SK-N-SH (cell line): Measurements from ENCODE around the gene ACTR1A. TPM values are rescaled to one million over a fixed set of nuclear protein-coding genes. Genes with fewer than 3 reads are reported as not detected.

Source experiments
- CTCF ChIA-PET: fragments of 300-600, 350-600 bp; formaldehyde crosslinking; extraction: SDS; loops from one replicate; lab custom pipeline; 2021; lab: Yijun Ruan, JAX
- POLR2A ChIA-PET: fragments of 350-600 bp; sonication (Branson Sonifier 250); formaldehyde crosslinking; extraction: SDS; loops from one replicate; lab custom pipeline; 2020; ENCODE audit warnings: antibody characterized with exemption, inconsistent platforms; lab: Yijun Ruan, JAX
- DNase-seq: peaks from one replicate; pipeline ENCODE4 v3.0.0; 2012
- H2AFZ ChIP-seq: fragments of 200-600 bp; sonication (generic); 2 replicates; pipeline ENCODE4 v1.8.1; 2016; ENCODE audit warnings: antibody characterized with exemption, mild to moderate bottlenecking, low read depth
- H3F3A ChIP-seq: fragments of 200-600 bp; sonication (generic); replicated peaks from 2 replicates; pipeline ENCODE3; 2016; ENCODE audit warnings: antibody characterized with exemption, mild to moderate bottlenecking; ENCODE audit not compliant: insufficient read depth
- H3K27ac ChIP-seq, 2 experiments: fragments of 200-500 bp in 1 of 2; fragments of 200-600 bp in 1 of 2; sonication (Bioruptor generic) in 1 of 2; sonication (generic), shearing (Covaris generic) in 1 of 2; 2 replicates each; pipeline versions ENCODE4 v1.5.1 to v1.6.1; 2014 to 2016; ENCODE audit warnings: low read depth in 2 of 2, inconsistent platforms in 1 of 2, low read length in 1 of 2, mild to moderate bottlenecking in 1 of 2, mixed read lengths in 1 of 2
- H3K27me3 ChIP-seq: fragments of 200-600 bp; sonication (generic), shearing (Covaris generic); 2 replicates; pipeline ENCODE4 v1.6.1; 2016; ENCODE audit warnings: mixed run types; ENCODE audit not compliant: insufficient read depth
- H3K36me3 ChIP-seq, 2 experiments: fragments of 200-500 bp in 1 of 2; fragments of 200-600 bp in 1 of 2; sonication (Bioruptor generic) in 1 of 2; sonication (generic) in 1 of 2; replicated peaks in 1 of 2; 2 replicates each; pipeline versions ENCODE3 to v1.5.1; 2014 to 2016; ENCODE audit warnings: low read length in 1 of 2, mild to moderate bottlenecking in 1 of 2; ENCODE audit not compliant: insufficient read depth in 2 of 2, control insufficient read depth in 1 of 2
- H3K4me1 ChIP-seq, 2 experiments: fragments of 200-500 bp in 1 of 2; fragments of 200-600 bp in 1 of 2; sonication (Bioruptor generic) in 1 of 2; sonication (generic), shearing (Covaris generic) in 1 of 2; 2 replicates each; pipeline versions ENCODE4 v1.5.1 to v1.6.1; 2014 to 2016; ENCODE audit warnings: low read depth in 1 of 2, low read length in 1 of 2, mixed run types in 1 of 2; ENCODE audit not compliant: insufficient read depth in 2 of 2, control insufficient read depth in 1 of 2
- H3K4me2 ChIP-seq: fragments of 200-600 bp; sonication (generic), shearing (Covaris generic); 2 replicates; pipeline ENCODE4 v1.6.1; 2017; ENCODE audit warnings: mixed run types
- H3K4me3 ChIP-seq, 2 experiments: fragments of 200-500 bp in 1 of 2; fragments of 200-600 bp in 1 of 2; sonication (Bioruptor generic) in 1 of 2; sonication (generic), shearing (Covaris generic) in 1 of 2; 2 replicates each; pipeline versions ENCODE4 v1.5.1 to v1.8.1; 2014 to 2016; ENCODE audit warnings: low read depth in 2 of 2, inconsistent platforms in 1 of 2, low read length in 1 of 2, mild to moderate bottlenecking in 1 of 2, mixed read lengths in 1 of 2, moderate library complexity in 1 of 2
- H3K79me2 ChIP-seq: fragments of 200-600 bp; sonication (generic); 2 replicates; pipeline ENCODE4 v1.8.1; 2017; ENCODE audit warnings: mild to moderate bottlenecking; ENCODE audit not compliant: insufficient read depth
- H3K9ac ChIP-seq: fragments of 200-600 bp; sonication (generic); 2 replicates; pipeline ENCODE4 v1.6.1; 2017; ENCODE audit warnings: mixed run types
- H3K9me2 ChIP-seq: fragments of 200-600 bp; sonication (generic); 2 replicates; pipeline ENCODE4 v1.6.1; 2017; ENCODE audit warnings: mixed run types
- H3K9me3 ChIP-seq: fragments of 200-600 bp; sonication (generic); 2 replicates; pipeline ENCODE4 v1.6.1; 2017; ENCODE audit warnings: mixed run types, mild to moderate bottlenecking, moderate library complexity
- H4K20me1 ChIP-seq: fragments of 200-600 bp; sonication (generic); 2 replicates; pipeline ENCODE4 v1.6.1; 2017; ENCODE audit warnings: mild to moderate bottlenecking, mixed run types; ENCODE audit not compliant: insufficient read depth
- CHD2 ChIP-seq: fragments of 150-350 bp; IDR thresholded peaks from 2 replicates; pipeline ENCODE4 v1.6.1; 2018; ENCODE audit warnings: low read length; ENCODE audit not compliant: partially characterized antibody
- ELF1 ChIP-seq: IDR thresholded peaks from 2 replicates; pipeline ENCODE4 v1.4.0; 2012
- EZH2phosphoT487 ChIP-seq: fragments of 200-600 bp; sonication (generic); IDR thresholded peaks from 2 replicates; pipeline ENCODE4 v1.6.1; 2017; ENCODE audit warnings: low read depth, mixed run types, mild to moderate bottlenecking, antibody characterized with exemption, moderate library complexity, borderline replicate concordance
- FOXJ3 ChIP-seq: sonication (generic); formaldehyde crosslinking; IDR thresholded peaks from 2 replicates; pipeline ENCODE4 v1.5.1; 2020; ENCODE audit warnings: mild to moderate bottlenecking, missing genetic modification reagents
- FOXM1 ChIP-seq: IDR thresholded peaks from 2 replicates; pipeline ENCODE4 v1.4.0; 2012; ENCODE audit warnings: low read depth, mild to moderate bottlenecking
- GABPA ChIP-seq: IDR thresholded peaks from 2 replicates; pipeline ENCODE4 v1.4.0; 2012; ENCODE audit warnings: low read depth, mild to moderate bottlenecking
- IRF3 ChIP-seq: fragments of 150-350 bp; IDR thresholded peaks from 2 replicates; pipeline ENCODE4 v1.6.1; 2016; ENCODE audit warnings: mild to moderate bottlenecking, low read depth, low read length
- MXI1 ChIP-seq: IDR thresholded peaks from 2 replicates; pipeline ENCODE4 v1.6.1; 2012; ENCODE audit warnings: mild to moderate bottlenecking, low read depth, low read length, improper control_type of control experiment
- POLR2AphosphoS5 ChIP-seq: IDR thresholded peaks from 2 replicates; pipeline ENCODE4 v1.6.1; 2012; ENCODE audit warnings: low read depth, low read length
- RFX5 ChIP-seq: IDR thresholded peaks from 2 replicates; pipeline ENCODE4 v1.6.1; 2012; ENCODE audit warnings: mild to moderate bottlenecking, improper control_type of control experiment, low read length
- SIN3A ChIP-seq: IDR thresholded peaks from 2 replicates; pipeline ENCODE4 v1.6.1; 2012; ENCODE audit warnings: low read depth, mild to moderate bottlenecking, low read length, moderate library complexity, borderline replicate concordance
- TAF1 ChIP-seq: IDR thresholded peaks from 2 replicates; pipeline ENCODE4 v1.6.1; 2012; ENCODE audit warnings: low read depth, mild to moderate bottlenecking, low read length, moderate library complexity, borderline replicate concordance
- TEAD4 ChIP-seq: IDR thresholded peaks from 2 replicates; pipeline ENCODE4 v1.4.0; 2012; ENCODE audit warnings: mild to moderate bottlenecking, borderline replicate concordance; ENCODE audit not compliant: insufficient read depth
- YY1 ChIP-seq: IDR thresholded peaks from 2 replicates; pipeline ENCODE4 v1.4.0; 2012; ENCODE audit warnings: low read depth, mild to moderate bottlenecking
- WGBS: methylation state at CpG from one replicate; pipeline ENCODE4 v1.1.6; 2017; ENCODE audit warnings: low lambda C conversion rate; 5-methylcytosine and 5-hydroxymethylcytosine counted together
- polyA plus RNA-seq, 3 experiments: library from polyadenylated mRNA; depleted of rRNA; stranded (reverse); fragments of >200 nt; gene quantifications; 2 replicates each; pipeline ENCODE4 v1.2.3, GENCODE V29; 2012
- TF ChIP-seq, protein P1 (sequence below): IDR thresholded peaks from 2 replicates; pipeline ENCODE4 v1.4.0; 2012; ENCODE audit warnings: low read depth
- TF ChIP-seq, protein P2 (sequence below): IDR thresholded peaks from 2 replicates; pipeline ENCODE4; 2012
- TF ChIP-seq, protein P3 (sequence below): IDR thresholded peaks from 2 replicates; pipeline ENCODE4 v1.4.0; 2012; ENCODE audit warnings: low read depth, borderline replicate concordance

The ACTR1A gene
- polyA plus RNA-seq, 1 of the 3 experiments (the other 2 are of a cell fraction), result 106 TPM

GRCh38 chr10:102502029-102502336 lies 529 bp downstream of the ACTR1A start:
- Histone ChIP-seq H3K9me2 (no peaks in the 10 kb centered on the region), H3K79me2 (peaks cover 79% of the 10 kb centered on the region), H3K9ac (peak overlapping the region; percentile 80; the same call in 1 of the 2 replicates), H3K27me3 (no peaks in the 10 kb centered on the region), H3K27ac (peak overlapping the region; percentile 77 to 80), H3K4me2 (peak overlapping the region; percentile 73), H3K36me3 (peaks cover under 1 to 2% of the 10 kb centered on the region in 2 experiments), H3K4me3 (peak overlapping the region; percentile 85 to 95), H2AFZ (no peak overlapping the region; the same call in 1 of the 2 replicates), H3F3A (peaks cover 4% of the 10 kb centered on the region), H4K20me1 (peaks cover 55% of the 10 kb centered on the region), H3K4me1 (peaks cover 8 to 15% of the 10 kb centered on the region in 2 experiments; a peak in 2 of 4 replicates), H3K9me3 (no peaks in the 10 kb centered on the region)
- WGBS, result 0% methylated on average over 17 of the region's 19 CpGs
- POLR2A ChIA-PET, result interaction anchor here (1.0 kb wide), 1 partner anchor 82 kb away, joined by 4 read pairs; no protein-coding TSS in a partner anchor
- peak; percentile 97 for DNase-seq
- CTCF ChIA-PET, result interaction anchor here (1.1 to 5.7 kb wide), 10 partner anchors 11 to 168 kb away, joined by 3 to 110 read pairs (median 5); no protein-coding TSS in a partner anchor
- peak; percentile 31; the same call in 1 of the 2 replicates for TF ChIP-seq SIN3A
- TF ChIP-seq RFX5, result peak; percentile 68; the same call in 1 of the 2 replicates
- peak; percentile 81 for TF ChIP-seq CHD2
- TF ChIP-seq, protein P1, sequence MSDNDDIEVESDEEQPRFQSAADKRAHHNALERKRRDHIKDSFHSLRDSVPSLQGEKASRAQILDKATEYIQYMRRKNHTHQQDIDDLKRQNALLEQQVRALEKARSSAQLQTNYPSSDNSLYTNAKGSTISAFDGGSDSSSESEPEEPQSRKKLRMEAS, result 0 out of 2 replicates have a peak, but pooled peaks have one; percentile 61
- TF ChIP-seq IRF3, result peak; percentile 86
- TF ChIP-seq, protein P2, sequence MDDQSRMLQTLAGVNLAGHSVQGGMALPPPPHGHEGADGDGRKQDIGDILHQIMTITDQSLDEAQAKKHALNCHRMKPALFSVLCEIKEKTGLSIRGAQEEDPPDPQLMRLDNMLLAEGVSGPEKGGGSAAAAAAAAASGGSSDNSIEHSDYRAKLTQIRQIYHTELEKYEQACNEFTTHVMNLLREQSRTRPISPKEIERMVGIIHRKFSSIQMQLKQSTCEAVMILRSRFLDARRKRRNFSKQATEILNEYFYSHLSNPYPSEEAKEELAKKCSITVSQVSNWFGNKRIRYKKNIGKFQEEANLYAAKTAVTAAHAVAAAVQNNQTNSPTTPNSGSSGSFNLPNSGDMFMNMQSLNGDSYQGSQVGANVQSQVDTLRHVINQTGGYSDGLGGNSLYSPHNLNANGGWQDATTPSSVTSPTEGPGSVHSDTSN, result peak; percentile 100
- TF ChIP-seq MXI1, result peak; percentile 64; the same call in 1 of the 2 replicates
- peak; percentile 30; the same call in 1 of the 2 replicates for TF ChIP-seq POLR2AphosphoS5
- TF ChIP-seq, protein P3, sequence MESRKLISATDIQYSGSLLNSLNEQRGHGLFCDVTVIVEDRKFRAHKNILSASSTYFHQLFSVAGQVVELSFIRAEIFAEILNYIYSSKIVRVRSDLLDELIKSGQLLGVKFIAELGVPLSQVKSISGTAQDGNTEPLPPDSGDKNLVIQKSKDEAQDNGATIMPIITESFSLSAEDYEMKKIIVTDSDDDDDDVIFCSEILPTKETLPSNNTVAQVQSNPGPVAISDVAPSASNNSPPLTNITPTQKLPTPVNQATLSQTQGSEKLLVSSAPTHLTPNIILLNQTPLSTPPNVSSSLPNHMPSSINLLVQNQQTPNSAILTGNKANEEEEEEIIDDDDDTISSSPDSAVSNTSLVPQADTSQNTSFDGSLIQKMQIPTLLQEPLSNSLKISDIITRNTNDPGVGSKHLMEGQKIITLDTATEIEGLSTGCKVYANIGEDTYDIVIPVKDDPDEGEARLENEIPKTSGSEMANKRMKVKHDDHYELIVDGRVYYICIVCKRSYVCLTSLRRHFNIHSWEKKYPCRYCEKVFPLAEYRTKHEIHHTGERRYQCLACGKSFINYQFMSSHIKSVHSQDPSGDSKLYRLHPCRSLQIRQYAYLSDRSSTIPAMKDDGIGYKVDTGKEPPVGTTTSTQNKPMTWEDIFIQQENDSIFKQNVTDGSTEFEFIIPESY, result 0 out of 2 replicates have a peak, but pooled peaks have one; percentile 40
- no peak for TF ChIP-seq FOXJ3 (CRISPR knock-in tag)
- TF ChIP-seq FOXM1, result no peak
- peak; percentile 91 for TF ChIP-seq YY1
- TF ChIP-seq TAF1, result peak; percentile 56; the same call in 1 of the 2 replicates
- TF ChIP-seq ELF1, result peak; percentile 50; the same call in 1 of the 2 replicates
- TF ChIP-seq TEAD4, result no peak
- TF ChIP-seq EZH2phosphoT487, result no peak
- TF ChIP-seq GABPA, result peak; percentile 76
